ENCODE results near the gene PTMA. TPM values are rescaled to one million over a fixed set of nuclear protein-coding genes. Genes with fewer than 3 reads are reported as not detected.

The PTMA gene
- total RNA-seq, 4 donors from 2014 or later, result 478 to 1,487 (median 685) TPM

DNA sequence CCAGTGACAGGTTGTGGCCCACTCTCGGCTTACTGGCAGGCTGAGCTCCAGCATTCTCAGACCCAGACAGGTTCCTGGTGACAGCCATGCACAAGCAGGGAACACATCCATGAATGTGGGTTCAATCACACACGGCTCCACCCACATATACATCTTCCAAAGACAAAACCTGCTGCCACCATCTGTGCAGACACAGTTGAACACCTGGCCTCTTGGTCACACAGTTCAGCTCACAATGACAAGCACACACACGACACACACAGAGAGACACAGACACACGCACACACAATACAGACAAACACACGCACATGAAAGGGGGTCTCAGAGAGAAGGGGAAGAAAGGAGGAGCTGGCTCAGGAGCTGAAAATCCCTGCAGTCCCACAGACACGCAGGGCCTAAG, 32.1 kb upstream of the PTMA start:
- intact Hi-C loops (cut with DNase I; ENCODE audit: low total_unique reads), result no loop called here
- H3K4me3 ChIP-seq, result no peak overlapping the region
- no peaks in the 10 kb centered on the region for H3K9me3 ChIP-seq
- TF ChIP-seq, protein P1, sequence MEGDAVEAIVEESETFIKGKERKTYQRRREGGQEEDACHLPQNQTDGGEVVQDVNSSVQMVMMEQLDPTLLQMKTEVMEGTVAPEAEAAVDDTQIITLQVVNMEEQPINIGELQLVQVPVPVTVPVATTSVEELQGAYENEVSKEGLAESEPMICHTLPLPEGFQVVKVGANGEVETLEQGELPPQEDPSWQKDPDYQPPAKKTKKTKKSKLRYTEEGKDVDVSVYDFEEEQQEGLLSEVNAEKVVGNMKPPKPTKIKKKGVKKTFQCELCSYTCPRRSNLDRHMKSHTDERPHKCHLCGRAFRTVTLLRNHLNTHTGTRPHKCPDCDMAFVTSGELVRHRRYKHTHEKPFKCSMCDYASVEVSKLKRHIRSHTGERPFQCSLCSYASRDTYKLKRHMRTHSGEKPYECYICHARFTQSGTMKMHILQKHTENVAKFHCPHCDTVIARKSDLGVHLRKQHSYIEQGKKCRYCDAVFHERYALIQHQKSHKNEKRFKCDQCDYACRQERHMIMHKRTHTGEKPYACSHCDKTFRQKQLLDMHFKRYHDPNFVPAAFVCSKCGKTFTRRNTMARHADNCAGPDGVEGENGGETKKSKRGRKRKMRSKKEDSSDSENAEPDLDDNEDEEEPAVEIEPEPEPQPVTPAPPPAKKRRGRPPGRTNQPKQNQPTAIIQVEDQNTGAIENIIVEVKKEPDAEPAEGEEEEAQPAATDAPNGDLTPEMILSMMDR (IDR thresholded peaks at IDR 0.05), result no peak
- TF ChIP-seq EP300 (IDR thresholded peaks at IDR 0.05; ENCODE audit: low read depth) (no peak), POLR2AphosphoS5 (IDR thresholded peaks at IDR 0.05) (no peak)
- H3K27ac ChIP-seq, result no peak overlapping the region
- in situ Hi-C loops (cut with MboI; ENCODE audit: low pct_ligation_motif_present in 1 of 4, low pct_unique_long_range_greater_than_20kb in 1 of 4, low sequenced_read_pairs in 3 of 4), result loop anchor here in 3 of 4 donors (5.0 to 10.0 kb wide), 4 partner anchors 36 to 64 kb away; no protein-coding TSS in a partner anchor
- H3K27me3 ChIP-seq, result no peaks in the 10 kb centered on the region
- 83 to 84% methylated on average over 1 to 5 of the region's 6 CpGs for WGBS, 2 donors (ENCODE audit: low coverage in 1 of 2)
- DNase-seq, result no peak
- H3K4me1 ChIP-seq, result peaks cover 35 to 57% (median 51%) of the 10 kb centered on the region in 4 donors
- H3K36me3 ChIP-seq, result no peaks in the 10 kb centered on the region

DNA sequence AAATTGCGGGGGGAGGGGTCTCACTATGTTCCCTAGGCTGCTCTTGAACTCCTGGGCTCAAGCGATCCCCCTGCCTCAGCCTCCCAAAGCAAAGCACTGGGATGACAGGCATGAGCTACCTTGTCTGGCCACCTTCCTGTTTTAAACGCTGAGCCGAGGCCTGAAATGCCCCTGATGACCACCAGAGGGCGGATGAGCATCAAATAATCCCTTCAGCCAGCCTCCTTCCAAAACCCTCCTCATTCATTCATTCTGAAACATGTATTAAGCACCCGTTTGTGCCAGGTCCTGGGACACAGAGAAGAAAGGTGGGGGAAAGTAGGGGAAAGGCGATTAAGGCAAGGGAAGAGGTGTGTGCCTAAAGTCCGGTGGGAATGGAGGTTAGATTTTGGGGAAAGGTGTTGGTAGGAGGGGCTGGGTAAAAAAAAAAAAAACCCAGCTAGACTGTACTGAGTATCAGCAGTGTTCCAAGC, 30.7 kb upstream of the PTMA start:
- Histone ChIP-seq H3K27ac (peak overlapping the region in 1 of 4 donors; percentile 6), H3K4me1 (peaks cover 26 to 57% (median 43%) of the 10 kb centered on the region in 4 donors), H3K36me3 (no peaks in the 10 kb centered on the region), H3K27me3 (no peaks in the 10 kb centered on the region), H3K4me3 (no peak overlapping the region), H3K9me3 (no peaks in the 10 kb centered on the region)
- WGBS, 2 donors (ENCODE audit: low coverage in 1 of 2), result 0% methylated on average over 5 to 8 of the region's 8 CpGs
- in situ Hi-C loops (cut with MboI; ENCODE audit: low pct_ligation_motif_present in 1 of 4, low pct_unique_long_range_greater_than_20kb in 1 of 4, low sequenced_read_pairs in 3 of 4) (loop anchor here in 3 of 4 donors (5.0 to 10.0 kb wide), 4 partner anchors 35 to 65 kb away; no protein-coding TSS in a partner anchor), intact Hi-C loops (cut with DNase I; ENCODE audit: low total_unique reads) (loop anchor here (1.0 kb wide), 1 partner anchor 38 kb away; no protein-coding TSS in a partner anchor)
- DNase-seq, result peak; percentile 91
- TF ChIP-seq EP300 (IDR thresholded peaks at IDR 0.05; ENCODE audit: low read depth), result no peak
- TF ChIP-seq, protein P1 (IDR thresholded peaks at IDR 0.05), result peak; percentile 90 to 100 (median 96)
- peak in 1 of 3 donors; percentile 37 for TF ChIP-seq POLR2AphosphoS5 (IDR thresholded peaks at IDR 0.05)

DNA sequence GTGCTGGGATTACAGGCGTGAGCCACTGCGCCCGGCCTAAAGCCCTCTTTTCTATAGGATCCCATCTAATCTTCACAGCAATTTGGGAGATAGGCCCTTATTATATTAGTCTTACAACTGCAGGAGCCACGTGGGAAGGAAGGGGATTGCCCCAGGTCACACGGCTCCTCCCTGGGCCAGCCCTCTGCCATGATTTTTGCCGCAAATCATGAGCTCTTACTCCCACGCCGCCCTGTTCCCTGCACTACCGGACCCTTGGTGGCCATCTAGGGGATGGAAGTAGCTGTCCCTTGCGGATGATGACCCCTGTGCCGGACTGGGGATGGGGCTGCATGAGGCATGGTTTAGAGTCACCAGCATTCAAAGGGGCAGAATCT, 28.4 kb upstream of the PTMA start:
- intact Hi-C loops (cut with DNase I; ENCODE audit: low total_unique reads), result no loop called here
- WGBS, 2 donors (ENCODE audit: low coverage in 1 of 2), result 76% methylated on average over 11 of the region's 11 CpGs; no CpG with 5 or more reads in 1 of the 2 donors
- H3K36me3 ChIP-seq, result no peaks in the 10 kb centered on the region

DNA sequence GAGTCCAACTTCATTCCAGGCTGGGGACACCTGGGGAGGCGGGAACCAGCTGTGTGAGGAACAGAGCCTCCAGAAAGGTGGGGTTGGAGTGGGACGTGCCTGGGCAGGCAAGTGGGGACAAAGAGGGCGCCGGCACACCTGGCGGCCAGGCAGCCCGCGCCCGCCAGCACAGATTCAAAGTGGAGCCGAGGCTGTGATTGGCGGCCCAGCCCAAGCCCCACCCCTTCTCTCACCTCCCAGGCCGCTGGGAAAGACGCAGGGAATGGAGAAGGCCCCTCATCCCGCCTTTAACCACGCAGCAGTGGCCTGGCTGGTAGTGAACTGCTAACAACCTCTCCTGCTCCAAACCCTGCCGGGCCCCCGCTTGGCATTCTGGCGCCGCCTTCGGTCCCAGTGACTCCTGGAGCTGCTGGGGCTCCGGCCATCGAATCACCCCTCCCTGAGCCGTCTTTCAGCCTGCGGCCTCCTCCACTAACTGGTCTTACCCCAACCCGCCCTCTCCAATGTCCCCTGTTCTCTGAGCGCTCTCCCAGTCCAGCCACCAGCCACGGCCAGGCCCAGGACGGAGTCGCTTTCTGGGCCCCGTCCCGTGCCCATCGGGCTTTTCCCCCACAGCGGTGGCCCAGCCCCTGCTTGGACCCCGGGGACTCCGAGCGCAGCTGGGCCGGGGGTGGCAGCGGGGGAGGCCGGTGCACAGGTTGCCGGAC, 27.9 kb upstream of the PTMA start:
- no peak for TF ChIP-seq POLR2A (IDR thresholded peaks at IDR 0.05)
- TF ChIP-seq, protein P1 (IDR thresholded peaks at IDR 0.05), result peak in 1 of 5 experiments; percentile 11
- DNase-seq, result peak; percentile 70
- intact Hi-C loops (cut with DNase I; ENCODE audit: low total_unique reads) (no loop called here), in situ Hi-C loops (cut with MboI; ENCODE audit: low pct_ligation_motif_present in 1 of 4, low pct_unique_long_range_greater_than_20kb in 1 of 4, low sequenced_read_pairs in 3 of 4) (no loop called here)
- H3K4me3 ChIP-seq, result peak overlapping the region; percentile 39 to 65 (median 47)
- H3K27ac ChIP-seq, result peak overlapping the region; percentile 92 to 94 (median 92)
- no peaks in the 10 kb centered on the region for H3K36me3 ChIP-seq
- no peaks in the 10 kb centered on the region for H3K9me3 ChIP-seq
- 39% methylated on average over 39 of the region's 39 CpGs; no CpG with 5 or more reads in 1 of the 2 donors for WGBS, 2 donors (ENCODE audit: low coverage in 1 of 2)
- H3K27me3 ChIP-seq, result no peaks in the 10 kb centered on the region
- H3K4me1 ChIP-seq, result peaks cover 5 to 36% (median 18%) of the 10 kb centered on the region in 4 donors

More for the DNA sequence above, 28.4 kb upstream of the PTMA start:
- in situ Hi-C loops (cut with MboI; ENCODE audit: low pct_ligation_motif_present in 1 of 4, low pct_unique_long_range_greater_than_20kb in 1 of 4, low sequenced_read_pairs in 3 of 4), result loop anchor here in 3 of 4 donors (5.0 to 10.0 kb wide), 4 partner anchors 32 to 68 kb away; no protein-coding TSS in a partner anchor
- H3K4me3 ChIP-seq, result no peak overlapping the region
- DNase-seq, result no peak
- peak overlapping the region; percentile 92 to 94 (median 92) for H3K27ac ChIP-seq
- H3K4me1 ChIP-seq, result peaks cover 5 to 40% (median 22%) of the 10 kb centered on the region in 4 donors
- no peaks in the 10 kb centered on the region for H3K9me3 ChIP-seq
- TF ChIP-seq, protein P1 (IDR thresholded peaks at IDR 0.05), result no peak
- TF ChIP-seq EP300 (IDR thresholded peaks at IDR 0.05; ENCODE audit: low read depth), result no peak
- TF ChIP-seq POLR2AphosphoS5 (IDR thresholded peaks at IDR 0.05), result no peak
- TF ChIP-seq POLR2A (IDR thresholded peaks at IDR 0.05), result no peak
- no peaks in the 10 kb centered on the region for H3K27me3 ChIP-seq

Measured in transverse colon (tissue), 4 donors.